Measurements from ENCODE around the gene RMDN2.

The RMDN2 gene

DNA sequence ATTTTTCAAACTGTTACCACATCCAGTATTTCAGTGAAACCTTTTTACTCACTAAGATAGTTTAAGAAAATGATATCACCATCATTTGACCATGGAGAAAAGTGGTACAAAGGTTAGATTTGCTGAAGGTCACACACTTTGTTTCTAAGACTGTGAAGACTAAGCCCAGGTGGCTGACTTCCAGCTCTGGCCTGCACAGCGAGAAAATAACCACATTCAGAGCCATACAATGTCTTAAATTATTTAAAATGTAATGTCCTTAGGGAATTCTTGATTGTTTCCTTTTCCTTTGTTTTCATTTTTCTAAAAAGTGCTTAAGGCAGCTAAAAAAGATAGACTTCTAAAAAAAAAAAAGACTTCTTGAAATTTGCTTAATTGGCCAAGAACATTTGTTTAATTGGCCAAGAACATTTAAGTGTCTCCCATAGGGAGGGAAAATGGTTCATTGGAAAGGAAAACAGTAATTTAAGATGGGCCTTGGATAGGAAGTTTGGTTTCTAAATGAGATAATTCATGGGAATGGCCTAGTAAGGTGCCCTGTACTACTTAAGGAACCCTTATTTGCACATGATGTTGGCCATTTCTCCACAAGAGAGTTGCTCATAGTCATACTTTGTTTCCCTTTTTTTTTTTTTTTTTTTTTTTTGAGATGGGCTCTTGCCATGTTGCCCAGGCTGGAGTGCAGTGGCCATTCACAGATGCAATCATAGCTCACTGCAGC lies 105.7 kb downstream of the RMDN2 start:
- TF ChIP-seq, protein P1, sequence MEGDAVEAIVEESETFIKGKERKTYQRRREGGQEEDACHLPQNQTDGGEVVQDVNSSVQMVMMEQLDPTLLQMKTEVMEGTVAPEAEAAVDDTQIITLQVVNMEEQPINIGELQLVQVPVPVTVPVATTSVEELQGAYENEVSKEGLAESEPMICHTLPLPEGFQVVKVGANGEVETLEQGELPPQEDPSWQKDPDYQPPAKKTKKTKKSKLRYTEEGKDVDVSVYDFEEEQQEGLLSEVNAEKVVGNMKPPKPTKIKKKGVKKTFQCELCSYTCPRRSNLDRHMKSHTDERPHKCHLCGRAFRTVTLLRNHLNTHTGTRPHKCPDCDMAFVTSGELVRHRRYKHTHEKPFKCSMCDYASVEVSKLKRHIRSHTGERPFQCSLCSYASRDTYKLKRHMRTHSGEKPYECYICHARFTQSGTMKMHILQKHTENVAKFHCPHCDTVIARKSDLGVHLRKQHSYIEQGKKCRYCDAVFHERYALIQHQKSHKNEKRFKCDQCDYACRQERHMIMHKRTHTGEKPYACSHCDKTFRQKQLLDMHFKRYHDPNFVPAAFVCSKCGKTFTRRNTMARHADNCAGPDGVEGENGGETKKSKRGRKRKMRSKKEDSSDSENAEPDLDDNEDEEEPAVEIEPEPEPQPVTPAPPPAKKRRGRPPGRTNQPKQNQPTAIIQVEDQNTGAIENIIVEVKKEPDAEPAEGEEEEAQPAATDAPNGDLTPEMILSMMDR (IDR thresholded peaks at IDR 0.05; ENCODE audit: control extremely low read depth, extremely low read depth, low read depth, missing control alignments): no peak
- no peak for DNase-seq (ENCODE audit: extremely low spot score)
- POLR2A ChIA-PET: no interaction called here
- CTCF ChIA-PET: no interaction called here

DNA sequence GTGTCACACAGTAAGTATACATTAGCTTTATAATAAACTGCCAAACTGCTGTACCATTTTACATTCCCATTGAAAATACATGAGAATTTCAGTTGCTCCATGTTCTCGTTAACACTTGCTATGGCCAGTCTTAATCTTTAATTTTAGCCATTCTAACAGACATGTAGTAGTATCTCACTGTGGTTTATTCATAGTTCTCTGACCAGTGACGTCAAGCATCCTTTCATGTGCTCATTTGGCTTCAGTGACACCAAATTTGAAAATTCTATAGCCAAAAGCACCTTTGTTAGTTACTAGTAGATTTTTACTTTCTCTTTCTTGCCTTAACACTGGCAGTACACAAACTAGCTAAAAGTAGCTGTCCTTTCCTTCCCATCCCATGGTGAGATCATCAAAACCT lies 107.9 kb downstream of the RMDN2 start:
- TF ChIP-seq, protein P1 (IDR thresholded peaks at IDR 0.05; ENCODE audit: control extremely low read depth, extremely low read depth, low read depth, missing control alignments): no peak
- ChIA-PET CTCF (interaction anchor here (1.1 to 1.4 kb wide), 2 partner anchors 33 to 51 kb away, joined by 3 read pairs; no protein-coding TSS in a partner anchor), POLR2A (no interaction called here)
- DNase-seq (ENCODE audit: extremely low spot score): no peak

DNA sequence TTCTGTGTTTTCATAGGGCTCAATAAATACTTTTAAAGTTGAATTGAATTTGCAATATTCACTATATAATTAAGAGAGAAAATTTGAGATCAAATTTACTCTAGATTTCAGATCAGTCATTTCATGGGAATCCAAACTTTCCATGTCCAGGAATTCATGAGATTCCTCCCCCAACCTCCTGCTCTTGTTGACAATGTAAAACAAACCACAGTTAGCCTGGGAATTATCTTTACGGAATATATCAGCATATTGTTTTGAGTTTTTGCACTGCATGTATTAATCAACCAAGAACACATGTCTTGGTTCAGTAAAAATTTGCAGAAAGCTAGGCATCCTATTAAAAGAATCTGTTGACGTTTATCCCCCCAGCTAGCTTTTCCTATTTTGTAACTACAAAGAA lies 108.6 kb downstream of the RMDN2 start:
- CTCF ChIA-PET: interaction anchor here (0.8 to 1.4 kb wide), 2 partner anchors 34 to 35 kb away, joined by 3 read pairs; no protein-coding TSS in a partner anchor
- TF ChIP-seq, protein P1 (IDR thresholded peaks at IDR 0.05; ENCODE audit: control extremely low read depth, extremely low read depth, low read depth, missing control alignments): no peak
- DNase-seq (ENCODE audit: extremely low spot score): no peak
- POLR2A ChIA-PET: no interaction called here

DNA sequence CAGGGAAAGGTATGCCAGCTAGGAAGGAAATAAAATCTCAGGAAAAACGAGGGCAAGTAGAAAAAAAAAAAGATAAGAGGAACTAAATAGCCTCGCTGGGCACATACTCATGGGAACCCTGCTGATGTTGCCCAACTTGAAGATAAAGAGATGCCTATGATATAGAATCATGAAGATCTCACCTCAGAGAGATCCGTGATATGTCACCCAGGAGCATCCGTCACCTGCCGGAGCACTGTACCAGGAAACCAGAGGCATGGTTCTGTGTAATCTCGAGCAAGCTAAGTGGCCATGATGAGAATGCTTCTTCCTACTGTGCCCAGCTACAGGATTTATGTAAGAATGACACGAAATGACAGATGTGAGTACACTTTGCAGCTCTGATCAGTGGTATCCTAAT lies 110.9 kb downstream of the RMDN2 start:
- CTCF ChIA-PET: interaction anchor here (0.7 to 2.9 kb wide), 7 partner anchors 8 to 159 kb away, joined by 3 to 11 read pairs (median 5); no protein-coding TSS in a partner anchor
- POLR2A ChIA-PET: no interaction called here
- TF ChIP-seq, protein P1 (IDR thresholded peaks at IDR 0.05; ENCODE audit: control extremely low read depth, extremely low read depth, low read depth, missing control alignments): no peak
- no peak for DNase-seq (ENCODE audit: extremely low spot score)

DNA sequence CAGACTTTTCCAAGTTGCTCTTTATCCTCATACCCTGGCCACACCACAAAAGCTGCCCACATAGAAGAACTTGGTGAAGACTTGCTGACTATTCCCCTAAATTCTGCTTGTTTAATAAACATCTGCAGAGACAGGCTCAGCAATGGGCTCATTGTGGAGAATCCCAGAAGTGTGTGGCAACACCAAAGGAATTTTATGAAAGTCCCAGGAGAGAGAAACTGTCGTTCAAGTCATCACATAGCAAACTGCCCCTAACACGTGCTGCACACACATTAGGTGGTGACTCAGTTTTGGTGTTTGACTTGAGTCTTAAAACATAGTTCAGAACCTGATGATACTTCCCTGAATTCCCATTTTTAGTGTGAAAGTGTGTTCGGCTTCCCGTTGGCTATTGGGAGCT lies 112.2 kb downstream of the RMDN2 start:
- POLR2A ChIA-PET: interaction anchor here (0.6 kb wide), 1 partner anchor 34 kb away, joined by 3 read pairs; no protein-coding TSS in a partner anchor
- TF ChIP-seq, protein P1 (IDR thresholded peaks at IDR 0.05; ENCODE audit: control extremely low read depth, extremely low read depth, low read depth, missing control alignments): no peak
- DNase-seq (ENCODE audit: extremely low spot score): no peak
- CTCF ChIA-PET: interaction anchor here (0.7 to 2.9 kb wide), 16 partner anchors 9 to 714 kb away, joined by 3 to 11 read pairs (median 4); partner anchors contain the start of gene CYP1B1

DNA sequence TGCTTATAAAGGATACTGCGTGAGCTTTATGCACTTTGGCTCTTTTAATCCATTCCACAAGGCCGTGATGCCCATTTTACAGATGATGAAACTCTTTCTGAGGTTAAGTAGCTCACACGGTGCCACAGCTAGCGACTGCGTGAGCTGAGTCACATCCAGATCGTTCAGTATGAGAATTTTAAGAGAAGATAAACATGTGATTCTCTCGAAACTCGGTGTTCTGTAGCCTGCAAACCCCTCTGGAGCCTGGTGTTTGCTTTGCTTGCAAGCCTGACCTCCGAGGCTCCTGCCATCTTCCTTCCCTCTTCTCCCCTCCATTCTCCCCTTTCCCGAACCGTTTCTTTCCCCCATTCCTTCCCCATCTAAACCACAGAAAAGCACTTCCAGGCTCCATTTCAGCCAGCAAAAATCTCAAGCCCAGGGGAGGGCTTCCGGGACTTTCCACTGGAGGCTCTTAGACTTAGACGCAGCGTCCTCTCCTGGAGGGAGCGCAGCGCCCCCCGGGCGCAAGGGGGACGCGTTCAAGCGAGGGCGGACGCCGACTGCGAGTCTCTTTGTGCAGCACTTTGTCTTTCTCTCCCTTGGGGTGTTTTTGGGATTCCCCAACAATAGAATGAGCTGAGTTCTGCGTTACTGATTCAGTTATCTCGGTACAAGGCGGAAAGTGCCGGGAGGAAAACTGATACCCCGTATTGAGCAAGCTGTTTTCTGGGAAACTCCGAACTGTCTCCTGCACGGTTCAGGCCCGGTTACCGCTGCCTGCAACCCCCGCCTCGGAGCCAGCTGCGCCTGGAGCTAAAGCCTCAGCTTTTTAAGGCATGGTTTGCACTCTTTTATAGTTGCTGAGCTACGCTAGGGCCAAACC lies 112.9 kb downstream of the RMDN2 start:
- DNase-seq (ENCODE audit: extremely low spot score): peak; percentile 70
- TF ChIP-seq, protein P1 (IDR thresholded peaks at IDR 0.05; ENCODE audit: control extremely low read depth, extremely low read depth, low read depth, missing control alignments): peak; percentile 80

More for the DNA sequence above, 112.9 kb downstream of the RMDN2 start:
- ChIA-PET POLR2A (interaction anchor here (0.6 to 1.1 kb wide), 4 partner anchors 18 to 38 kb away, joined by 3 to 5 read pairs (median 3); partner anchors contain the start of gene CYP1B1), CTCF (interaction anchor here (0.6 to 2.9 kb wide), 25 partner anchors 8 to 715 kb away, joined by 3 to 11 read pairs (median 4); partner anchors contain the start of gene CYP1B1)

All from GM10248 (cell line).